ENCODE results near the gene EFNA2. TPM values are rescaled to one million over a fixed set of nuclear protein-coding genes. Genes with fewer than 3 reads are reported as not detected.

Gene EFNA2
- polyA plus RNA-seq, 1 donor from 2014 or later, result 10.3 TPM

GRCh38 chr19:1240925-1241324 lies 44.7 kb upstream of the EFNA2 start:
- no peaks in the 10 kb centered on the region for H3K36me3 ChIP-seq (ENCODE audit: insufficient read depth, low read length)
- H3K27me3 ChIP-seq (ENCODE audit: insufficient read depth, low read depth, low read length), result no peaks in the 10 kb centered on the region
- H3K79me2 ChIP-seq (replicated peaks; ENCODE audit: insufficient read depth, low read length), result peaks cover 6% of the 10 kb centered on the region
- H3K9me3 ChIP-seq (ENCODE audit: low read length), result no peaks in the 10 kb centered on the region
- H3K4me3 ChIP-seq (ENCODE audit: low read length), result peak overlapping the region; percentile 88
- peak overlapping the region; percentile 80 for H3K4me2 ChIP-seq (ENCODE audit: low read length)
- no peak for TF ChIP-seq EP300 (conservative IDR thresholded peaks at IDR 0.05; ENCODE audit: poor library complexity, severe bottlenecking)
- TF ChIP-seq EZH2 (IDR thresholded peaks at IDR 0.05; ENCODE audit: borderline replicate concordance, insufficient read depth, low read length, poor library complexity, severe bottlenecking), result no peak
- TF ChIP-seq MXI1 (conservative IDR thresholded peaks at IDR 0.05; ENCODE audit: poor library complexity, severe bottlenecking), result no peak
- no peak for TF ChIP-seq CTCF (IDR thresholded peaks at IDR 0.05; ENCODE audit: poor library complexity, severe bottlenecking)
- TF ChIP-seq REST (IDR thresholded peaks at IDR 0.05; ENCODE audit: borderline replicate concordance), result no peak
- no peak for TF ChIP-seq RAD21 (conservative IDR thresholded peaks at IDR 0.05)
- TF ChIP-seq TAF1 (IDR thresholded peaks at IDR 0.05; ENCODE audit: low read depth), result no peak
- TF ChIP-seq POLR2AphosphoS5 (IDR thresholded peaks at IDR 0.05), result no peak
- no peak for TF ChIP-seq SMC3 (conservative IDR thresholded peaks at IDR 0.05; ENCODE audit: poor library complexity)
- no peaks in the 10 kb centered on the region for H3K9me2 ChIP-seq (ENCODE audit: insufficient read depth, low read length)
- no peaks in the 10 kb centered on the region for H4K20me1 ChIP-seq (ENCODE audit: insufficient read depth)
- peak overlapping the region; percentile 73 for H3K27ac ChIP-seq (ENCODE audit: low read length)
- H3K9ac ChIP-seq (ENCODE audit: low read length), result peak overlapping the region; percentile 82
- peaks cover 4% of the 10 kb centered on the region for H3F3A ChIP-seq (ENCODE audit: insufficient read depth, low read length, poor library complexity, severe bottlenecking)
- H2AFZ ChIP-seq (ENCODE audit: low read depth, low read length), result peak overlapping the region; percentile 14

- peak within 1 kb of the TSS; percentile 88 for H3K4me3 ChIP-seq (ENCODE audit: low read length)
- H3K9me3 ChIP-seq (ENCODE audit: low read length), result no peaks in the 10 kb centered on the region
- no peaks in the 10 kb centered on the region for H3K27me3 ChIP-seq (ENCODE audit: insufficient read depth, low read depth, low read length)
- H4K20me1 ChIP-seq (ENCODE audit: insufficient read depth), result no peaks in the 10 kb centered on the region
- H2AFZ ChIP-seq (ENCODE audit: low read depth, low read length), result peak within 1 kb of the TSS; percentile 14
- H3K79me2 ChIP-seq (replicated peaks; ENCODE audit: insufficient read depth, low read length), result no peaks in the 10 kb centered on the region
- peaks cover 4% of the 10 kb centered on the region for H3F3A ChIP-seq (ENCODE audit: insufficient read depth, low read length, poor library complexity, severe bottlenecking)
- TF ChIP-seq MXI1 (conservative IDR thresholded peaks at IDR 0.05; ENCODE audit: poor library complexity, severe bottlenecking) (peak; percentile 74), SMC3 (conservative IDR thresholded peaks at IDR 0.05; ENCODE audit: poor library complexity) (peak; percentile 19), REST (IDR thresholded peaks at IDR 0.05; ENCODE audit: borderline replicate concordance) (no peak), TAF1 (IDR thresholded peaks at IDR 0.05; ENCODE audit: low read depth) (no peak), CTCF (IDR thresholded peaks at IDR 0.05; ENCODE audit: poor library complexity, severe bottlenecking) (no peak), POLR2AphosphoS5 (IDR thresholded peaks at IDR 0.05) (peak; percentile 81), EP300 (conservative IDR thresholded peaks at IDR 0.05; ENCODE audit: poor library complexity, severe bottlenecking) (peak; percentile 60), RAD21 (conservative IDR thresholded peaks at IDR 0.05) (no peak), EZH2 (IDR thresholded peaks at IDR 0.05; ENCODE audit: borderline replicate concordance, insufficient read depth, low read length, poor library complexity, severe bottlenecking) (no peak)
- H3K9ac ChIP-seq (ENCODE audit: low read length), result peak within 1 kb of the TSS; percentile 82
- H3K36me3 ChIP-seq (ENCODE audit: insufficient read depth, low read length), result no peaks in the 10 kb centered on the region
- peak within 1 kb of the TSS; percentile 73 for H3K27ac ChIP-seq (ENCODE audit: low read length)
- H3K4me2 ChIP-seq (ENCODE audit: low read length), result peak within 1 kb of the TSS; percentile 84
- H3K9me2 ChIP-seq (ENCODE audit: insufficient read depth, low read length), result no peaks in the 10 kb centered on the region
Measured at GRCh38 chr19:1241417-1242095, 44.1 kb upstream of the EFNA2 start, which contains the start of gene ATP5F1D. Gene ATP5F1D (plus strand): TSS chr19:1241751. CDS start chr19:1241851, 100 bp downstream.
